ENCODE measurements around the gene P4HA1. TPM values are rescaled to one million over a fixed set of nuclear protein-coding genes. Genes with fewer than 3 reads are reported as not detected.

P4HA1 gene
- total RNA-seq, 2 donors from 2014 or later = 16.2 to 26.8 TPM

DNA sequence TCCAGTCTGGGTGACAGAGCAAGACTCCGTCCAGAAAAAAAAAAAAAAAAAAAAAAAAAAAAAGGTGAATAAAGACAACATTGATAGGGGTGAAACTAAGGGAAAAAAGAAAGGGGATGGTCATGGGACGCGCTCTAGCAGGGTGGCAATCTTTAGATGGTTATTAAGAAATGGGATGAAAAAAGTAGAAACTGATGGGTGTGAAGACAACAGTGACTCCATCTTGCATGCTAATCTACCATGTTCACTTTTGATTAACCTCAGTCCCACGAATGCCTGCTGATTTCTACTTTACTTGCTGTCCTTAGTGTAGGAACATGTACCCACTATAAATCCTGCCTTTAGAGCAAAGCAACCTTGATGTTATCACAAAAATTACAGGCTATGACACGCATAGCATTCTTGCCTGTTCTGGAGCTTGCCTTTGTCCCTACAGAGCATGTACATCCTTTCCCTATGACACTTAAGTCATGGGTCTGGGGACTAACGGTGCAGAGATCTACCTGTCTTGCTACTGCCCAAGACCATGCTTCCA, 38.5 kb downstream of the P4HA1 start:
- Histone ChIP-seq H3K9me3 (no peaks in the 10 kb centered on the region), H3K27me3 (replicated peaks; ENCODE audit: insufficient read depth) (no peaks in the 10 kb centered on the region), H3K4me1 (replicated peaks) (no peaks in the 10 kb centered on the region), H3K36me3 (no peaks in the 10 kb centered on the region), H3K27ac (no peak overlapping the region), H3K4me3 (no peak overlapping the region)
- no peak for TF ChIP-seq POLR2AphosphoS5 (IDR thresholded peaks at IDR 0.05)
- TF ChIP-seq, protein P1, sequence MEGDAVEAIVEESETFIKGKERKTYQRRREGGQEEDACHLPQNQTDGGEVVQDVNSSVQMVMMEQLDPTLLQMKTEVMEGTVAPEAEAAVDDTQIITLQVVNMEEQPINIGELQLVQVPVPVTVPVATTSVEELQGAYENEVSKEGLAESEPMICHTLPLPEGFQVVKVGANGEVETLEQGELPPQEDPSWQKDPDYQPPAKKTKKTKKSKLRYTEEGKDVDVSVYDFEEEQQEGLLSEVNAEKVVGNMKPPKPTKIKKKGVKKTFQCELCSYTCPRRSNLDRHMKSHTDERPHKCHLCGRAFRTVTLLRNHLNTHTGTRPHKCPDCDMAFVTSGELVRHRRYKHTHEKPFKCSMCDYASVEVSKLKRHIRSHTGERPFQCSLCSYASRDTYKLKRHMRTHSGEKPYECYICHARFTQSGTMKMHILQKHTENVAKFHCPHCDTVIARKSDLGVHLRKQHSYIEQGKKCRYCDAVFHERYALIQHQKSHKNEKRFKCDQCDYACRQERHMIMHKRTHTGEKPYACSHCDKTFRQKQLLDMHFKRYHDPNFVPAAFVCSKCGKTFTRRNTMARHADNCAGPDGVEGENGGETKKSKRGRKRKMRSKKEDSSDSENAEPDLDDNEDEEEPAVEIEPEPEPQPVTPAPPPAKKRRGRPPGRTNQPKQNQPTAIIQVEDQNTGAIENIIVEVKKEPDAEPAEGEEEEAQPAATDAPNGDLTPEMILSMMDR (IDR thresholded peaks at IDR 0.05) = no peak
- no peak for DNase-seq (ENCODE audit: low spot score)
- 76% methylated on average over 6 of the region's 6 CpGs for WGBS
- intact Hi-C loops (cut with DNase I) = no loop called here

DNA sequence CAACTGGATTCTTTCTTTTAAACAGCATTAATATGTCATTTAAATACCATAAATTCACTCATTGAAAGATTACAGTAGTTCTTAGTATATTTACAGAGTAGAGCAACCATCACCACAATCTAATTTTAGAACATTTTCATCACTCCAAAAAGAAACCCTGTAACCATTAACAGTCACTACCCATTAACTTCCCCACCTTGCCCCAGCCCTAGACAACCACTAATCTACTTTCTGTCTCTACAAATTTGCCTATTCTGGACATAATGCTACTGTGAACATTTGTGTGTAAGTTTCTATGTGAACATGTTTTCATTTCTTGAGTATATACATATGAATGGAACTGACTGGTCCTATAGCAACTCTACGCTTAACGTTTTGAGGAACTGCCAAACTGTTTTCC, 42.4 kb downstream of the P4HA1 start:
- H3K36me3 ChIP-seq = no peaks in the 10 kb centered on the region

DNA sequence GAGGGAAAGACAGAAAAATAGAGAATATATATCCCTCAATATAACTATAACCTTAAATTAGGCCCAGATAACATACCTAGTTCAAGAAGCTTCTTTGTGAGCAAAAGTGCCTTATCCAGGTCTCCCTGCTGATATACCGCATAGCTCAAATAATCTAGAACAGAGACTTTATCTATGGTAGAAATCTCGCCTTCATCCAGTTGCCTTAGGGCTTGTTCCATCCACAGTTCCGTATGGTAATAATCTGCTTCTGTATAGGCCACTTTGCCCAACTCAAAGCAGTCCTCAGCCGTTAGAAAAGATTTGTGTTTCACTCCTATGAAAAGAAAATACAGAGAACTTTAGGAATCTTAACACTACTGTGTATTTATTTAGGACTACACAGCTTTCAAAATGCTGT, 43.4 kb downstream of the P4HA1 start:
- 68% methylated on average over 4 of the region's 4 CpGs for WGBS

More for the DNA sequence above, 42.4 kb downstream of the P4HA1 start:
- no peaks in the 10 kb centered on the region for H3K27me3 ChIP-seq (replicated peaks; ENCODE audit: insufficient read depth)
- intact Hi-C loops (cut with DNase I) = no loop called here
- no peak overlapping the region for H3K4me3 ChIP-seq
- no peaks in the 10 kb centered on the region for H3K9me3 ChIP-seq
- H3K27ac ChIP-seq = no peak overlapping the region
- TF ChIP-seq POLR2AphosphoS5 (IDR thresholded peaks at IDR 0.05) = no peak
- TF ChIP-seq, protein P1 (IDR thresholded peaks at IDR 0.05) = no peak
- TF ChIP-seq POLR2A (IDR thresholded peaks at IDR 0.05) = no peak
- 80% methylated on average over 2 of the region's 2 CpGs for WGBS
- no peaks in the 10 kb centered on the region for H3K4me1 ChIP-seq (replicated peaks)
- DNase-seq (ENCODE audit: low spot score) = no peak

DNA sequence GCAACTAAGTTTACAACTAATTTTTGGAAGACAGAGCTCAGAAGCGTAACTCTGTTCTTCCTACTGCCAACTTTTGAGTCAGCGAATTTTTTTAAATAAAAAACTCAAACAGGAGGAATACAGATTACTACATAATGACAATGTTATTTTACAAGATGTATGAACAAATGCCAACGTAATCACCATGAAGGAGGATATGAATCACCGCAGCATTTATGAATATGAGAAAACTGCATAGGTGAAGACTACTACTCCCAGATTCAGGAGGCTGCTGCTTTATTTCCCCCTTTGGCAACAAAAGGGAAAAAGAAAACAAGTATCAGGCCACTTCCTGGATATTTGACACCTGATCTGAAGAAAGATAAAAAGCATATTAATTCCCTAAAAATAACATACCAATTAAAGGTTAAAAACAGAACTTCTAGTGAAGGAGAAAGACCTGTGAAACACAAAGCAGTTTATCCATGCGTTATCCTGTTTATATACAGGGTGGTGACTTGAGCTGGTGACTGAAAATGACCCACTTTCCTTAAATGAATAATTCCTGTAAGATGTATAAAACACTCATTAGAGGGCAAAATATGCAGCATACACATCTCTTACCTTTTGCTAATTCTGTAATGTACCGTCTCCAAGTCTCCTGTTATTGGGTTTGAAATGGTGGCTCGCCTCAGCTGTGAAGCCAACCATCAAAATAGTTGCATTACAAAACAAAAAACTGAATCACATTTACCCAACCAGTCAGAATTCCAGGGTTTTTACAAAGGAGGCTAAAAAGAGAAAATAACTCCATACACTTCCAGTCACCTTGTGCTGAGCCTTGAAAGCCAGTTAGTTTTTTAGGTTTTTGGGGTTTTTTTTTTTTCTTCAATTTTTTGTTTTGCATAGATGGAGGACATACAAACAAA, 52.0 kb downstream of the P4HA1 start:
- Histone ChIP-seq H3K27me3 (replicated peaks; ENCODE audit: insufficient read depth) (no peaks in the 10 kb centered on the region), H3K36me3 (no peaks in the 10 kb centered on the region), H3K27ac (peak overlapping the region in 1 of 2 donors; percentile 6), H3K9me3 (no peaks in the 10 kb centered on the region), H3K4me1 (replicated peaks) (no peaks in the 10 kb centered on the region), H3K4me3 (no peak overlapping the region)
- no peak for DNase-seq (ENCODE audit: low spot score)
- no peak for TF ChIP-seq POLR2A (IDR thresholded peaks at IDR 0.05)
- peak; percentile 12 for TF ChIP-seq POLR2AphosphoS5 (IDR thresholded peaks at IDR 0.05)
- intact Hi-C loops (cut with DNase I) = no loop called here
- 35% methylated on average over 7 of the region's 7 CpGs for WGBS

More for the DNA sequence above, 43.4 kb downstream of the P4HA1 start:
- intact Hi-C loops (cut with DNase I) = no loop called here
- TF ChIP-seq, protein P1 (IDR thresholded peaks at IDR 0.05) = no peak
- no peak for TF ChIP-seq POLR2AphosphoS5 (IDR thresholded peaks at IDR 0.05)
- TF ChIP-seq POLR2A (IDR thresholded peaks at IDR 0.05) = no peak
- H3K4me1 ChIP-seq (replicated peaks) = no peaks in the 10 kb centered on the region
- no peaks in the 10 kb centered on the region for H3K27me3 ChIP-seq (replicated peaks; ENCODE audit: insufficient read depth)
- H3K27ac ChIP-seq = no peak overlapping the region
- H3K9me3 ChIP-seq = no peaks in the 10 kb centered on the region
- DNase-seq (ENCODE audit: low spot score) = no peak
- no peaks in the 10 kb centered on the region for H3K36me3 ChIP-seq
- H3K4me3 ChIP-seq = no peak overlapping the region

DNA sequence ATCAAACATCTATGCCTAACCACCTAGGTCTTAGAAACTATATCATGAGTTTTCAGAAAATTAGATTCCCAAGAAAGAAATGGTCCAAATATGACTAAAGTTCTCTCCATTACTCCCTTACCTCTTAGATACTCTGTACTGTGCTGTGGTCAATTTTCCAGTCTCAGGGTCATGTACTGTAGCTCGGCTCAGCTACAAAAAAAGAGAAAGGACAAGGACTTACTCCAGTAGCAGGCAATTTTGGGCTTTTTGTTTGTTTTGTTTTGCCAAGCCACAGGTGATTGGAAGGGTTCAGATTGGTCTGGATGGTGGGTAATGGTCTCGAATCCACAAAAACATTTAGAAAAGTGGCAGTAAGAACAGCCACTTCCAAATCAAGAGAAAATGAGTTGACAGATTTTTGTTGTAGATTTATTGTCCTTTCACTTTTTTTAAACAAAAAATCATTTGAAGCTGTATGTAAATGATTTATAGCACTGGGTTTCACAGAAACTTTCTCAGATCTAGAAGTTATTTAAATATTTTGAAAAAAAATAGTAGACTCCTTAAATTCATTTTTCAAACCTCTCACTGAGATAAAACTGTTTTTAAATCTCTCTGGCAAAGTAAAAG, 52.8 kb downstream of the P4HA1 start:
- DNase-seq (ENCODE audit: low spot score) = no peak
- intact Hi-C loops (cut with DNase I) = no loop called here
- Histone ChIP-seq H3K36me3 (no peaks in the 10 kb centered on the region), H3K4me3 (no peak overlapping the region), H3K4me1 (replicated peaks) (no peaks in the 10 kb centered on the region), H3K9me3 (no peaks in the 10 kb centered on the region), H3K27ac (no peak overlapping the region), H3K27me3 (replicated peaks; ENCODE audit: insufficient read depth) (no peaks in the 10 kb centered on the region)
- TF ChIP-seq, protein P1 (IDR thresholded peaks at IDR 0.05) = no peak
- no peak for TF ChIP-seq POLR2A (IDR thresholded peaks at IDR 0.05)
- 60% methylated on average over 2 of the region's 2 CpGs for WGBS

Data from prostate gland (tissue), 2 donors.